A549 (cell line): Measurements from ENCODE around the gene VGF. TPM values are rescaled to one million over a fixed set of nuclear protein-coding genes. Genes with fewer than 3 reads are reported as not detected.

Source experiments
- ATAC-seq, 2 experiments: fragments of 200-7000 bp in 1 of 2; fragments of >200 bp in 1 of 2; cut with Nextera tagmentation in 1 of 2; cut with Tn5 transposase in 1 of 2; 3 replicates each; pipeline versions ENCODE4 v1.8.0 to v1.9.1; 2018 to 2020; ENCODE audit warnings: mild to moderate bottlenecking in 1 of 2, moderate library complexity in 1 of 2
- CTCF ChIA-PET: fragments of 300-600 bp; sonication (Branson Sonifier 250); formaldehyde crosslinking; extraction: SDS; loops from one replicate; lab custom pipeline; 2021; ENCODE audit warnings: antibody characterized with exemption, inconsistent platforms; lab: Yijun Ruan, JAX
- POLR2A ChIA-PET: fragments of 350-600 bp; formaldehyde crosslinking; extraction: SDS; loops from one replicate; lab custom pipeline; 2021; ENCODE audit warnings: antibody characterized with exemption, inconsistent platforms; lab: Yijun Ruan, JAX
- DNase-seq, 2 experiments: peaks; one replicate each; pipeline versions ENCODE4 v3.0.0 to v3.0.0-alpha.2; 2011 to 2016; ENCODE audit warnings: low read depth in 1 of 2, low spot score in 1 of 2
- FAIRE-seq: peaks from 2 replicates; lab custom pipeline; 2011; peaks lifted over from hg19 to GRCh38; lab: Jason Lieb, UNC
- H3K27ac ChIP-seq, 2 experiments: fragments of >200 bp; sonication (Bioruptor Twin); formaldehyde crosslinking; 3 replicates each; pipeline ENCODE4 v1.5.1; 2016 to 2017
- H3K4me1 ChIP-seq: fragments of >200 bp; sonication (Bioruptor Twin); formaldehyde crosslinking; 3 replicates; pipeline ENCODE4 v1.6.1; 2016
- H3K4me2 ChIP-seq: fragments of >200 bp; sonication (Bioruptor Twin); formaldehyde crosslinking; 3 replicates; pipeline ENCODE4 v1.6.1; 2016
- H3K4me3 ChIP-seq: fragments of >200 bp; sonication (Bioruptor Twin); formaldehyde crosslinking; 3 replicates; pipeline ENCODE4 v1.5.1; 2016
- H3K9me3 ChIP-seq: fragments of >200 bp; sonication (Bioruptor Twin); formaldehyde crosslinking; 3 replicates; pipeline ENCODE4 v1.6.1; 2016
- BHLHE40 ChIP-seq: IDR thresholded peaks from 2 replicates; pipeline ENCODE4 v1.6.1; 2012; ENCODE audit warnings: low read depth, low read length, inconsistent platforms
- EP300 ChIP-seq, 2 experiments: fragments of >200 bp; sonication (Bioruptor Twin); formaldehyde crosslinking; IDR thresholded peaks; 2 replicates in 1 of 2; 3 replicates in 1 of 2; pipeline ENCODE4 v1.6.1; 2016 to 2017
- FOSB ChIP-seq: fragments of 250-450 bp; sonication (Bioruptor Pico); IDR thresholded peaks from 2 replicates; pipeline ENCODE4 v1.5.0; 2020; ENCODE audit warnings: mild to moderate bottlenecking, moderate library complexity
- FOSL2 ChIP-seq, 2 experiments: fragments of 450-650 bp in 1 of 2; fragments of >200 bp in 1 of 2; sonication (Bioruptor Twin) in 1 of 2; formaldehyde crosslinking; IDR thresholded peaks; 2 replicates each; pipeline versions ENCODE4 v1.5.0 to v1.6.1; 2016 to 2020; ENCODE audit warnings: mild to moderate bottlenecking in 1 of 2, moderate library complexity in 1 of 2
- GATA3 ChIP-seq: IDR thresholded peaks from 2 replicates; pipeline ENCODE4 v1.6.1; 2012; ENCODE audit warnings: borderline replicate concordance
- HDAC2 ChIP-seq: fragments of 200-600 bp; sonication (generic); IDR thresholded peaks from 2 replicates; pipeline ENCODE4 v1.6.1; 2016
- HOXA7 ChIP-seq: fragments of 250-450 bp; sonication (Bioruptor Pico); IDR thresholded peaks from 2 replicates; pipeline ENCODE4 v1.5.0; 2020; ENCODE audit warnings: mild to moderate bottlenecking, moderate library complexity
- KDM1A ChIP-seq: fragments of 200-600 bp; sonication (generic); IDR thresholded peaks from 2 replicates; pipeline ENCODE4 v1.6.1; 2016; ENCODE audit warnings: low read depth, mild to moderate bottlenecking
- NFE2L2 ChIP-seq: fragments of 150-350 bp; conservative IDR thresholded peaks from 2 replicates; pipeline ENCODE4 v1.6.1; 2014; ENCODE audit warnings: low read length
- SMC3 ChIP-seq: fragments of >200 bp; sonication (Bioruptor Twin); formaldehyde crosslinking; IDR thresholded peaks from 3 replicates; pipeline ENCODE4 v1.6.1; 2018; ENCODE audit warnings: inconsistent platforms
- TP53 ChIP-seq: fragments of 250-450 bp; sonication (Bioruptor Pico); IDR thresholded peaks from 2 replicates; pipeline ENCODE4 v1.5.0; 2021; ENCODE audit warnings: mild to moderate bottlenecking, moderate library complexity
- WGBS: methylation state at CpG from one replicate; pipeline ENCODE4 v1.1.6; 2017; ENCODE audit errors: missing lambda C conversion rate; 5-methylcytosine and 5-hydroxymethylcytosine counted together
- polyA plus RNA-seq, 4 experiments: library from polyadenylated mRNA; depleted of rRNA in 3 of 4; stranded (reverse); fragments of >200 nt; fragmentation: RNase III in 1 of 4; extraction: RNeasy Plus Mini Kit Qiagen cat#74134 plus additional on column Dnase treatment in 1 of 4; gene quantifications; 2 replicates in 3 of 4; 3 replicates in 1 of 4; pipeline ENCODE4 v1.2.3, GENCODE V29; 2011 to 2017
- TF ChIP-seq, protein P1 (sequence below): fragments of 250-450 bp; sonication (Bioruptor Pico); IDR thresholded peaks from 2 replicates; pipeline ENCODE4 v1.5.0; 2021; ENCODE audit warnings: mild to moderate bottlenecking, moderate library complexity, borderline replicate concordance
- TF ChIP-seq, protein P2 (sequence below): fragments of 200-600 bp; sonication (generic); IDR thresholded peaks from 2 replicates; pipeline ENCODE4 v1.6.1; 2016; ENCODE audit warnings: antibody characterized with exemption, mild to moderate bottlenecking, moderate library complexity
- TF ChIP-seq, protein P3 (sequence below): fragments of 450-650 bp; IDR thresholded peaks from 2 replicates; pipeline ENCODE4 v1.6.1; 2014; ENCODE audit warnings: antibody characterized with exemption

VGF gene
- polyA plus RNA-seq, 2 of the 4 experiments (the other 2 are of a cell fraction): 0.16 to 2.7 TPM

DNA sequence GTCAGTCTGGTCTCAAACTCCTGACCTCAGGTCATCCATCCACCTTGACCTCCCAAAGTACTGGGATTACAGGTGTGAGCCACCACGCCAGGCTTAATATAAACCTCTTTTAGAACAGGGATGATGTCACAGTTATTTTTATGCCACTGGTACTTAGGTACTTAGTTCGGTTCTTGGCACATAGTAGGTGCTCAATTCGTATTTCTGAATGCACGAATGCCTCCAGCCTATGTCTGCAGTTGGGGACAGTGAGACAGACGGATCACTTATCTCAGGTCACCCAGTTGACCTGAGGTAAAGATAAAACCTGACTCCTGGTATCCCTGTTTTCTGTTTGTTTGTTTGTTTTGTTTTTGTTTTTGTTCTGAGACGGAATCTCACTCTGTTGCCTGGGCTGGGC, 20.8 kb upstream of the VGF start:
- POLR2A ChIA-PET: interaction anchor here (0.6 to 0.8 kb wide), 4 partner anchors 8 to 773 kb away, joined by 3 to 5 read pairs (median 5); partner anchors contain the start of gene SRRT

DNA sequence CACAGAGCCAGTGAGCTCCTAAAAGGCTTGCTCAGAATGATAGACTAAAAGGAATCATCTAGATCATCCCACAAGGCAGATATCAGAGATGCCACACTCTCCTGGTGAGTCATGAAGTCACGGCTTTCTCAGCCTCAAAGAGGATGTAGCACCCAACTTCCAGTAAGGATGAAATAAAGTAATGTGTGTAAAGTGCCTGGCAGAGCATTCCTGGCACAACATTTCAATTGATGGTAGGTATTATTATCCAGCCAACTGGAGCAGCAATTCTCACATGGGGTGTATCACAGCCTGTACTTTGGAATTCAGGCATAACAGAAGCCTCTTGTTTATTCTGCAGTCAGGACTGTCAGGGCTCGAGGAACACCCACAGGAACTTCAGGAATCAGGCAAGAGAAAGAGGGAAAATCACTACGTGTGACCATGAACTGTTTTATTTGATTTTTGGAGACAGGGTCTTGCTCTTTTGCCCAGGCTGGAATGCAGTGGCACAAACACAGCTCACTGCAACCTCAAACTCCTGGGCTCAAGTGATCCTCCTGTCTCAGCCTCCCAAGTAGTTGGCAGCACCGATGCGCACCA, 20.0 kb upstream of the VGF start:
- ChIA-PET CTCF (interaction anchor here (1.0 to 4.8 kb wide), 6 partner anchors 7 to 106 kb away, joined by 4 to 38 read pairs (median 10); no protein-coding TSS in a partner anchor), POLR2A (interaction anchor here (0.8 kb wide), 1 partner anchor 32 kb away, joined by 4 read pairs; the partner anchor contains the start of genes PLOD3 and ZNHIT1)
- Histone ChIP-seq H3K9me3 (no peaks in the 10 kb centered on the region), H3K4me3 (no peak overlapping the region), H3K4me1 (peaks cover 20% of the 10 kb centered on the region), H3K4me2 (peak overlapping the region; percentile 38; the same call in 1 of the 3 replicates), H3K27ac (peak overlapping the region in 1 of 2 experiments; percentile 7; a peak in 2 of 6 replicates)
- FAIRE-seq (no peak), ATAC-seq (peak; percentile 34 to 71), DNase-seq (peak in 1 of 2 experiments; percentile 68)
- TF ChIP-seq GATA3 (no peak), FOSL2 (IDR thresholded peaks at IDR 0.05) (no peak), FOSL2 (CRISPR knock-in tag; IDR thresholded peaks at IDR 0.05) (0 out of 2 replicates have a peak, but pooled peaks have one; percentile 48)
- WGBS: 37% methylated on average over 5 of the region's 5 CpGs

More for the DNA sequence above, 20.8 kb upstream of the VGF start:
- DNase-seq (no peak), FAIRE-seq (no peak)
- 66% methylated on average over 6 of the region's 6 CpGs for WGBS
- H3K9me3 ChIP-seq: no peaks in the 10 kb centered on the region
- no peak overlapping the region for H3K4me2 ChIP-seq
- H3K4me1 ChIP-seq: peaks cover 19% of the 10 kb centered on the region
- TF ChIP-seq, protein P1, sequence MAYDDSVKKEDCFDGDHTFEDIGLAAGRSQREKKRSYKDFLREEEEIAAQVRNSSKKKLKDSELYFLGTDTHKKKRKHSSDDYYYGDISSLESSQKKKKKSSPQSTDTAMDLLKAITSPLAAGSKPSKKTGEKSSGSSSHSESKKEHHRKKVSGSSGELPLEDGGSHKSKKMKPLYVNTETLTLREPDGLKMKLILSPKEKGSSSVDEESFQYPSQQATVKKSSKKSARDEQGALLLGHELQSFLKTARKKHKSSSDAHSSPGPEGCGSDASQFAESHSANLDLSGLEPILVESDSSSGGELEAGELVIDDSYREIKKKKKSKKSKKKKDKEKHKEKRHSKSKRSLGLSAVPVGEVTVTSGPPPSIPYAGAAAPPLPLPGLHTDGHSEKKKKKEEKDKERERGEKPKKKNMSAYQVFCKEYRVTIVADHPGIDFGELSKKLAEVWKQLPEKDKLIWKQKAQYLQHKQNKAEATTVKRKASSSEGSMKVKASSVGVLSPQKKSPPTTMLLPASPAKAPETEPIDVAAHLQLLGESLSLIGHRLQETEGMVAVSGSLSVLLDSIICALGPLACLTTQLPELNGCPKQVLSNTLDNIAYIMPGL (CRISPR knock-in tag): no peak
- TF ChIP-seq BHLHE40: no peak
- no peak for TF ChIP-seq NFE2L2
- TF ChIP-seq FOSB: no peak
- TF ChIP-seq, protein P2, sequence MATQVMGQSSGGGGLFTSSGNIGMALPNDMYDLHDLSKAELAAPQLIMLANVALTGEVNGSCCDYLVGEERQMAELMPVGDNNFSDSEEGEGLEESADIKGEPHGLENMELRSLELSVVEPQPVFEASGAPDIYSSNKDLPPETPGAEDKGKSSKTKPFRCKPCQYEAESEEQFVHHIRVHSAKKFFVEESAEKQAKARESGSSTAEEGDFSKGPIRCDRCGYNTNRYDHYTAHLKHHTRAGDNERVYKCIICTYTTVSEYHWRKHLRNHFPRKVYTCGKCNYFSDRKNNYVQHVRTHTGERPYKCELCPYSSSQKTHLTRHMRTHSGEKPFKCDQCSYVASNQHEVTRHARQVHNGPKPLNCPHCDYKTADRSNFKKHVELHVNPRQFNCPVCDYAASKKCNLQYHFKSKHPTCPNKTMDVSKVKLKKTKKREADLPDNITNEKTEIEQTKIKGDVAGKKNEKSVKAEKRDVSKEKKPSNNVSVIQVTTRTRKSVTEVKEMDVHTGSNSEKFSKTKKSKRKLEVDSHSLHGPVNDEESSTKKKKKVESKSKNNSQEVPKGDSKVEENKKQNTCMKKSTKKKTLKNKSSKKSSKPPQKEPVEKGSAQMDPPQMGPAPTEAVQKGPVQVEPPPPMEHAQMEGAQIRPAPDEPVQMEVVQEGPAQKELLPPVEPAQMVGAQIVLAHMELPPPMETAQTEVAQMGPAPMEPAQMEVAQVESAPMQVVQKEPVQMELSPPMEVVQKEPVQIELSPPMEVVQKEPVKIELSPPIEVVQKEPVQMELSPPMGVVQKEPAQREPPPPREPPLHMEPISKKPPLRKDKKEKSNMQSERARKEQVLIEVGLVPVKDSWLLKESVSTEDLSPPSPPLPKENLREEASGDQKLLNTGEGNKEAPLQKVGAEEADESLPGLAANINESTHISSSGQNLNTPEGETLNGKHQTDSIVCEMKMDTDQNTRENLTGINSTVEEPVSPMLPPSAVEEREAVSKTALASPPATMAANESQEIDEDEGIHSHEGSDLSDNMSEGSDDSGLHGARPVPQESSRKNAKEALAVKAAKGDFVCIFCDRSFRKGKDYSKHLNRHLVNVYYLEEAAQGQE: no peak
- TF ChIP-seq TP53: no peak
- TF ChIP-seq KDM1A: no peak
- TF ChIP-seq, protein P3, sequence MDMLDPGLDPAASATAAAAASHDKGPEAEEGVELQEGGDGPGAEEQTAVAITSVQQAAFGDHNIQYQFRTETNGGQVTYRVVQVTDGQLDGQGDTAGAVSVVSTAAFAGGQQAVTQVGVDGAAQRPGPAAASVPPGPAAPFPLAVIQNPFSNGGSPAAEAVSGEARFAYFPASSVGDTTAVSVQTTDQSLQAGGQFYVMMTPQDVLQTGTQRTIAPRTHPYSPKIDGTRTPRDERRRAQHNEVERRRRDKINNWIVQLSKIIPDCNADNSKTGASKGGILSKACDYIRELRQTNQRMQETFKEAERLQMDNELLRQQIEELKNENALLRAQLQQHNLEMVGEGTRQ: no peak
- no peak for TF ChIP-seq HOXA7
- TF ChIP-seq SMC3: no peak
- TF ChIP-seq HDAC2: no peak
- TF ChIP-seq EP300 (IDR thresholded peaks at IDR 0.05): no peak
- TF ChIP-seq, all 56 proteins: peak for 0
- CTCF ChIA-PET: interaction anchor here (4.3 to 4.8 kb wide), 2 partner anchors 15 to 43 kb away, joined by 27 to 38 read pairs; no protein-coding TSS in a partner anchor
- H3K4me3 ChIP-seq: no peak overlapping the region
- ATAC-seq: no peak
- peak overlapping the region in 1 of 2 experiments; percentile 55; a peak in 3 of 6 replicates for H3K27ac ChIP-seq
